NCI-H1417 (cell line): ENCODE measurements around the gene ATP10A.

Experiments used
- DNase-seq, 3 experiments: peaks; one replicate each; lab custom pipeline; 2025; lab: John Stamatoyannopoulos, UW

Gene ATP10A

GRCh38 chr15:25683415-25683814 is 179.7 kb downstream of the ATP10A start:
- DNase-seq = no peak

- DNase-seq = no peak
Observed at GRCh38 chr15:25682340-25682739, 180.8 kb downstream of the ATP10A start.

- no peak for DNase-seq
Observed at GRCh38 chr15:25680686-25681025, 182.5 kb downstream of the ATP10A start.

DNA sequence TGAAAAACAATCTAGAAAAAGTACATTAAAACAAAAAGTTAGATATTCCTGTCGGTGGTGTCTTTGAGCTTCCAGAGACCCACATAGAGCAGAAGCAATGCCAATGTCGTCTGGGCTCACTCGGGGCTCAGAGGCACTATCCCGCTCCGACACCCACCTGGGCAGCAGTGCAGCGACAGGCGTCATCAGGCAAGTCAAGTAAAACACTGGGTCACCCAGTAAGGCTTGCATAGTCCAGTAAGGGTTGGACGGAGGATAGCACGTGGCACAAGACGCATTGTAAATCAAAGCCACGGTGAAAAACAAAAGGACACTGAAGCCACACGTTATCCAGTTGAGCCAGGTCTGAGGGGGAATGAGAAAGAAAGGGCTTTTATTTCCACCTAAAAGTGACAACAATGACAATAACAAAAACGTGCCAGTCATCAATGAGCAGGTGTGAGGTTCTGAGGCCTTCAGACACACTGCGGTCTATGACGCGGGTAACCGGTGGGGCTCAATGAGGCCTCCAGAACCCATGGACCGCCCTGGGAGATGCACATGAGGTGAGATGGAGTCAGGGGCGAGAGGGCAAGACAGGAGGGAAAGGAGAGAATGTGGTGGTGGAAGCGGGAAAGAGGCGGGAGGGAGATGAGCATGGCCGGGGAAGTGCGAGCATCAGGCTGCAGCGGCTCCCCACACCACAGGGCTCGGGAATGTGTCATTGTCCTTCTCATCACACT is 183.0 kb downstream of the ATP10A start:
- DNase-seq = no peak

GRCh38 chr15:25679492-25679891 is 183.6 kb downstream of the ATP10A start:
- no peak for DNase-seq

GRCh38 chr15:25678500-25678855 is 184.6 kb downstream of the ATP10A start:
- no peak for DNase-seq

DNA sequence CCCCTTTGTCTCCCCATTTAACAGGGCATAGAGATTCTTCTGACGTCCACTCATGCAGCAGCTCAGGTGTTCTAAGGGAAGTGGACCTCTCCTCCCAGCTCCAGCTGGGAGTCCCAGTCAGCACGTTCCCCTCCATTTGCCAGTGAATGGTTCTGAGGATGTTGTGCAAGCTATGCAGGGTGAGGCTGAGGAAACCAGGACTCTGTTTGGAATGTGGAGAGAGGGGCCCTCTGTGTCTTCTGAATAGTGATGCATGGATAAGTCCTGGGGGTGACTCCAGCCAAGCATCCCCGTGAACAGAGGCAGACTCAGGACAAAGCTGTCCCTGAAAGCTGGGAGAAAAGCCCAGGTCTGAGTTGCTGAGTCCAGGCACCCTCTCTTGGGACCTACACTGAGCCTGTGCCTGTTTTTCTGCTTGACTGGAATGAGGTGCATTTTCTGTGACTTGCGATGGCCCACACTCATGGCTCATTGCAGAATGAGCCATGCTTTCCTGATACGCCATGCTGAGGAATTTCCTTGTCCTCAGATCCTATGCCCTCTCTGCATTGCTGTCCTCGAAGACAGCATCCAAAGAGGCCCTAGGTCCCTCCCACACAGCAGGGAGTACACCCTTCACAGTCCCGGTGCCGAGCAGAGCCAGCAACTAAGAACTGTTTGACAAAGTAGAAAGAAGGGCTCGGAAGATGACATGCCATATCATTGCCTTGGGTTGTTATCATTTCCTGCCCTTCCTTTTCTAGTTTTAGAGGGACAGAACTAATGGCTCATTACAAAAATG is 185.2 kb downstream of the ATP10A start:
- DNase-seq = no peak

DNA sequence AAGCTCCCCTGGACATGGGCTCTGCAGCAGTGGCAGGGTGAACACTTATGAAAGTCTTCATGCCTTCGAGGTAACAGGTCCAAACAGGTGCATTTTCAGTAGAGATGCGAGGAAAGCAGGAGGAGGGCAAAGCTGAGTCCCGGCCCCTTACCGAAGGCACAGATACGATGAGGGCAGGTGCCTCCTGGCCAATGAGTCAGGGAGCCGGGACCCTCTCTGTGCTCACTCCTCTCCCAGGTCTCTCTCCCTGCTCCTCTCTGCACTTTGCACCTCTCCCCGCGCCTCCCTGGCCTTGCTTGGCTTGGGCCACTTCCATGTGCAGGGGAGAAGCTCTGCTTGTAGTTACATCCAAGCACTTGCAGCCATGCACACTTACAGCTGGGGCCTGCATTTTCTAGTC is 187.1 kb downstream of the ATP10A start:
- DNase-seq = no peak

DNA sequence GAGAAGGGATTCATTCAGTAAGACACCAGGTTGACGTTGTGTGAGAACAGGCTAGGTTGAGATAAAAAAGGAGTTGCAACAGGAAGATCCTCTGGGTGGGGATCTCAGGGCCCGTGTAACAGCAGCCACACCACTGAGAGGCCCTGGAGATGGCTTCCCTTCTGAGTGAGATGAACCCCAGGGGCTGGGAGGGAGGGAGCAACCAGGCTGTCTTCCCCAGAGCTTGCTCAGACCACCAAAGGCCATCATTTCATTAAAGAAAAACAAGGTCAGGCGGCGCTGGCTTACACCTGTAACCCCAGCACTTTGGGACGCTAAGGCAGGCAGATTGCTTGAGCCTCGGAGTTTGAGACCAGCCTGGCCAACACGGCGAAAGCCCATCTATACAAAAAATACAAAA is 187.7 kb downstream of the ATP10A start:
- DNase-seq = no peak

DNA sequence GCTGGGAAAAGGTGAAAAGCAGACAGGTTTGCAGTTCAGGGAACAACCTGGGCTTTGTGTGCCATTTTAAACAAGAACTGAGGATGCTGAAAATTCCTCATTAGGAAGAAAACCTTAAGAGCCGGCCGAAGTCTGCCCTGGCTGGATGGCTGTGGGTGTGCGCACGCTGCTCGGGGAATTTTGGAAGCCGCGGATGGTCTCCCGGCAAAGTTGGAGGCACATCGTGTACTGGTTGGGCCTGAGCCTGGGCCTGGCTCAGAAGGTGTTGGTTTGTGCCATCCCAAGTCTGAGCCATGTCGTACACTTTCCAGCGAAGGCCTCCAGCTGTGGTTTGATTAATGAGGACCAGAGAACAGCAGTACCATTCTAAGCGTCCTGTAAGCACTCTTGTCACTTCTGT is 188.2 kb downstream of the ATP10A start:
- DNase-seq = no peak

GRCh38 chr15:25673972-25674371 is 189.2 kb downstream of the ATP10A start:
- DNase-seq = no peak

GRCh38 chr15:25673351-25673750 is 189.8 kb downstream of the ATP10A start:
- DNase-seq = no peak

DNA sequence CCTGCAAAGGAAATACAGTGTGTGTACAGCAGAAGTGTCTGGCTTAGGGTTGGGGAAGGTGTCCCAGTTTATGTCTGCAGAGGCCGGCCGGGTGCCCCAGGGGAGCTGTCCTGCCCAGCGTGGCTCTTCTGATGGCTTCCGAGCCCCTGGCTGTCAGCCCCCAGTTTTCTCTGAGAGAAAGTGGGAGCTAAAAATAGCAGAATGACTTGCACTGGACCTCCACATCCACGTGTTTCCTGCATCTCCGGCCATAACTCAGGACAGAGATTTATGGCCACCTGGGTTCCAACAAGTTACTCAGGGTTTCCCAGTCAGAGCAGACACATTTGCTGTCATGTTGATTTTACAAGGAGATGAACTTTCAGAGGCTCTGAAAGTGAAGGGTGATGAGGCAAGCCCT is 192.0 kb downstream of the ATP10A start:
- DNase-seq = no peak

DNA sequence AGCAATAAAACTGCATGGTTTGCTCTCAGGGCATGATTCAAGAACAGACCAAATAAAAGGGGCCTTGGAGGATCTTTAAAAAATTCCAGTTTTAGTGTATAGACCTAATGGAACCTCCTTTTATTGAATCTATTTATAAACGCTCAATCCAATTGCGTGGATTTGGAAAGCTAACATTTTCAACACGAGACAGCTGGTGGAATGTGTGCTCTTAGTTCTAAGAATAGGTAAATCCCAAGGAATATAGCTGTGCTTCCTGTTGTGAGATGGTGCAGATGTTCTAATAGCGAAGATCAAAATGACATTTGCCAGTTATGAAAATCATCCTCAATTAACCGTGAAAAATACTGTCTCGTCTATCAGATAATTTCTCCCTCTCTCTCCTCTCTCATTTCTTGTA is 192.5 kb downstream of the ATP10A start:
- DNase-seq = no peak

- DNase-seq = peak in 1 of 3 experiments; percentile 26
Observed at GRCh38 chr15:25670025-25670554, 193.0 kb downstream of the ATP10A start.

DNA sequence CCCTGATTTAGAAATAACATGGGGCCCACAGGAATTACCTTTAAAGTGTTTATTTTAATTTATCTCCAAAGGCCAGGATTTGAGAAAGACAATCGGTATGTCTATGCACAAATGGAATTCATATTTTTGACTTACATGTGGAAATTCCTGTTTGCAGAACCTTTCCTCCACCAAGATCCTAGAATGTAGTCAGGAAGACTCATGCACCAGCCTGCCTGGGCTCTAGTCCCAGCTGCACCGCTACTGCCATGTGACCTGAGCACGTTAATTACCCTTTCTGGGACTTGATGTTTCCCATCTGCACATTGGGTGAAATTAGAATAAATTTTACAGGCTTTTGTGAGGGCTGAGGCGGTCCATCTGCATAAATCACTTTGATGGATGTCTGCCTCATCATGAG is 194.2 kb downstream of the ATP10A start:
- no peak for DNase-seq

GRCh38 chr15:25668236-25668795 is 194.8 kb downstream of the ATP10A start:
- DNase-seq = no peak

DNA sequence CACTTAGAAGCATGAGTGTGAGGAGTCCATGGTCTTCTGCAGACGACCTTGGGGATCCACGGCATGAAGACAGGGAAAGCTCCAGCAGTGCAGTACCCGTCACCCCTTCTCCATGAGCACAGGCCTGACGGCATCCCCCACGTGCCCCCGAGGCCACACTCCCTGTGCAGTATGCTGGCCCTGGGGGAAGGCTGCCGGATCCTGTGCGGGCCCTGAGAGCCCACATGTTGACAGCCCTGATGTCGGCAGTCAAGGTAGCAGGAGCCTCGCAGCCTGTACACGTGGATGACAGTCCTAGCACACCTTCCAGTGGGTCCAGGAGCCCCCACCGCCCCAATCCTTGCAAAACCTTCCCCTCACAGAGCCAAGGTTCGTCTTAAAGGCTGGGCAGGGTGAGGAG is 195.3 kb downstream of the ATP10A start:
- DNase-seq = no peak

GRCh38 chr15:25665913-25666312 is 197.2 kb downstream of the ATP10A start:
- DNase-seq = no peak

- no peak for DNase-seq
Observed at GRCh38 chr15:25664761-25665160, 198.4 kb downstream of the ATP10A start.

DNA sequence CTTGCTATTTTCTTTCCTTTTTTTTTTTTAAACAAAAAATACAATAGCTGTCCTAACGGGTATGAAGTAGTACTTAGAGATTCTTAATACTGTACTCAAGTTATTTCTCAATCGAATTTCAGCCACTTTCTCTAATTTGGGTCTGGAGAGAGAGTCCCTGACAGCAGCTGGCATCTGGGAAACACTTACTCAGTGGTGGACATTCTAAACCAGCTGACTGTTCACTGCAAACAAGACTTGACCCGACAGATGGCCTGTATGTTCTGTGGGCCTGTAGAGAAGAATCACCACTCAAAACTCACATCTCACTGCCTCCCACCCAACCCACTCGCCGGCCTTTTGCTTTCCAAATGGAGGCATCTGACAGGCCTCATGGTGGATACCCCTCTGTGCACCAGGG is 199.6 kb downstream of the ATP10A start:
- DNase-seq = no peak

DNA sequence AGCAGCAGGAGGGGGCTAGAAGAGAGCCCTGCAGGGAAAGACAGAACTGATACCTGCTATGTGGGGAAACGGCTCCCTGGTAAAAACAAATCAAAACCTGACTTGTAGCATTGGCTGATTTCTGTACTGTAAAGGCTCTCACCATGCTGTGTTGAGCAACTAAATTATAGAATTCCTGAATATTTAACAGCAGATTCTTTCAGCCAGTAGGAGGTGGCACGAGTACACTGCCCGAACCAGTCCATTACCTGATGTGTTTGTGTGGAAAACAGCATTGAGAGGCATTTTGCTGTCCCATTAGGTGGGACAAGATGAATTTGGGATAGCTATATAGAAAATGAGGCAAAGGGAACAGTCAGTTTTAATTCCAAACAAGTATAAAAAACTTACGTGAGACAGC is 201.2 kb downstream of the ATP10A start:
- DNase-seq = no peak

- DNase-seq = no peak
Observed at GRCh38 chr15:25659251-25659650, 203.9 kb downstream of the ATP10A start.
